Measurements from ENCODE around the gene OR4S2.

Gene OR4S2

DNA sequence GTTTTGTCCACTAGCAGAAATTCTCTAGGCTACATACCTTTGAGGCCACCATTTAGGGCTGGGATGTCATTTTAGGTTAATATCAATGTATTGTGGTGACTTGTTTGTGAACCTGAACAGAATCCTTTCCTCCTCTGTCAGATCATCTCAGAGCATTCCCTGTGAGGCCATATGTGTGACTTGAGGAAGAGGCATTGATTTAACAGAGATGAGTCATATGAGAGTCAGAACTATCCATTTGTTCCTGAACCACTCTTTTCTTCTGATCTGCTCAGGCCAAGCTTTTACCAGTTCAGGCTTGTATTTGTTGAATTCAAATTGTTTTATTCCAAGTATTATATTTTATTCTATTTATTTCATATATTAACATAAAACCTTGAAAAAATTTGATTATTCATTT is 7.0 kb downstream of the OR4S2 start:
- Histone ChIP-seq H3K9me3 (no peaks in the 10 kb centered on the region), H3K27me3 (no peaks in the 10 kb centered on the region), H3K27ac (no peak overlapping the region), H3K36me3 (no peaks in the 10 kb centered on the region), H3K4me1 (ENCODE audit: control insufficient read depth in 1 of 2, insufficient read depth in 1 of 2, low read depth in 1 of 2, low read length in 1 of 2) (no peaks in the 10 kb centered on the region), H3K4me3 (ENCODE audit: low read depth in 1 of 2, low read length in 1 of 2) (no peak overlapping the region)
- TF ChIP-seq, protein P1, sequence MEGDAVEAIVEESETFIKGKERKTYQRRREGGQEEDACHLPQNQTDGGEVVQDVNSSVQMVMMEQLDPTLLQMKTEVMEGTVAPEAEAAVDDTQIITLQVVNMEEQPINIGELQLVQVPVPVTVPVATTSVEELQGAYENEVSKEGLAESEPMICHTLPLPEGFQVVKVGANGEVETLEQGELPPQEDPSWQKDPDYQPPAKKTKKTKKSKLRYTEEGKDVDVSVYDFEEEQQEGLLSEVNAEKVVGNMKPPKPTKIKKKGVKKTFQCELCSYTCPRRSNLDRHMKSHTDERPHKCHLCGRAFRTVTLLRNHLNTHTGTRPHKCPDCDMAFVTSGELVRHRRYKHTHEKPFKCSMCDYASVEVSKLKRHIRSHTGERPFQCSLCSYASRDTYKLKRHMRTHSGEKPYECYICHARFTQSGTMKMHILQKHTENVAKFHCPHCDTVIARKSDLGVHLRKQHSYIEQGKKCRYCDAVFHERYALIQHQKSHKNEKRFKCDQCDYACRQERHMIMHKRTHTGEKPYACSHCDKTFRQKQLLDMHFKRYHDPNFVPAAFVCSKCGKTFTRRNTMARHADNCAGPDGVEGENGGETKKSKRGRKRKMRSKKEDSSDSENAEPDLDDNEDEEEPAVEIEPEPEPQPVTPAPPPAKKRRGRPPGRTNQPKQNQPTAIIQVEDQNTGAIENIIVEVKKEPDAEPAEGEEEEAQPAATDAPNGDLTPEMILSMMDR (IDR thresholded peaks at IDR 0.05) = no peak

DNA sequence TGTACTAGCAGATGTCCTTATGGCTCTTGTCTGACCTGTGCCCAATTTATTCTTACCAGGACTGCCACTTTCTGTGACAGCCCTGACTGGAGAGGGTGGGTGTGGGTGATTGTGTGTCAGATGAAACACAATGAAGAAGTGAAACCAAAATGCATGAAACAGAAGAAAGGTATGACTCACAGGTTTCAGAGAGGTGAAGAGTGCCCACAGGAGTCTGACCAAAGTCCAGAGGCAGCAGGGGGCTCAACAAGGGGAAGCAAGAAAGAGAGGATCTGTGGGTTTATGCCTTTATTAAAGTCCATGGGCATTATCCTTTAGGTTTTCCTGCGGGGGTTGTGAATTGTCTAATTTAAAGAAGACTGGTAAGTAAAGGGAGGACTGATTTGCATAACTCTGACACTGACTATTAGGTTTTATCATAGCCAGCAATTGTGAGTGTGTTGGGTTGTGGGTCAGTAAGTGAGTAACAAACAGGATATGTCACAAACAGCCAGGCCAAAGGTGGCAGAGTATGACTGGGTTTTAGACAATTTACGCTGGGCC is 10.0 kb downstream of the OR4S2 start:
- H3K4me3 ChIP-seq (ENCODE audit: low read depth in 1 of 2, low read length in 1 of 2) = no peak overlapping the region
- no peaks in the 10 kb centered on the region for H3K4me1 ChIP-seq (ENCODE audit: control insufficient read depth in 1 of 2, insufficient read depth in 1 of 2, low read depth in 1 of 2, low read length in 1 of 2)
- TF ChIP-seq, protein P1 (IDR thresholded peaks at IDR 0.05) = no peak
- no peaks in the 10 kb centered on the region for H3K9me3 ChIP-seq
- H3K27ac ChIP-seq = no peak overlapping the region
- no peaks in the 10 kb centered on the region for H3K36me3 ChIP-seq
- H3K27me3 ChIP-seq = no peaks in the 10 kb centered on the region

DNA sequence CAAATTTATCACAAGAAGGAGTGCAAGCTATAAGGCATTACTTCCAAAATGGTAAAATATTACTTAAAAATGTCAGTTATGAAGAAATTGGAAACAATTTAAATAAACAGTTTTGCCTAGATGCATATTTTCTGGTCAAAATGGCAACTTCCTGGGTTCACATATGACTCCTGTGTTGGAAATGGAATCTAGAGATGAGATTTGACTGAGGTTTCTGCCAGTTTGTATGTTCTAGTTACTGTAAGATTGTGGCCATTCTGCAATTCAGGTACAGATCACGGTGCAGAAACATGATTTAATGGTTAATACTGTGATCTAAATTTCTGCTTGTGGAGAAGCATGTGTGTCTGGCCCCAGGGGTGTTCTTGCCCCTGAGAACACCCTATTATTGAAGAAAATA is 10.5 kb downstream of the OR4S2 start:
- Histone ChIP-seq H3K4me3 (ENCODE audit: low read depth in 1 of 2, low read length in 1 of 2) (no peak overlapping the region), H3K9me3 (no peaks in the 10 kb centered on the region), H3K4me1 (ENCODE audit: control insufficient read depth in 1 of 2, insufficient read depth in 1 of 2, low read depth in 1 of 2, low read length in 1 of 2) (no peaks in the 10 kb centered on the region), H3K27me3 (no peaks in the 10 kb centered on the region), H3K27ac (no peak overlapping the region), H3K36me3 (no peaks in the 10 kb centered on the region)
- TF ChIP-seq, protein P1 (IDR thresholded peaks at IDR 0.05) = no peak

DNA sequence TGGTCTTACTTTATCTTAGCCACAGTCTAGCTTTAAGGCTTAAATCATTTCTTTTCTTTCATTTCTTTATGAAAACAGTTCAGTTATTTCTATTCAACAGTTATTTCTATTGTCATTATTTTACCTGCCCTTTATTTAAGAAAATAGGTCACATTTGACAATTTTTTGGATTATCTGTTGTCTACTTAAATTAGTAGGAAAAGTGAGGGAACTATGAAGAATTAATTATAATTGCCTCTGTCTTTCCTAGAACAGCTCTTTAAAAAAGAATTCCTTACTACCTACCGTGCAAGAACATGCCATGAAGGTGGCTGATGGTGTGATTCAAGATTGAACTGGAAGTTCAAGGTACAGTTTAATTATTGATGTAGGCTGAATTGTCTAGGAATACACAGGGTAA is 13.8 kb downstream of the OR4S2 start, which contains the start of gene OR4C6:
OR4C6 (plus strand) TSS at position 301 of the 400 bp plus-strand sequence. CDS start 2,966 bp downstream, outside the sequence.
- H3K9me3 ChIP-seq = no peaks in the 10 kb centered on the region
- no peaks in the 10 kb centered on the region for H3K4me1 ChIP-seq (ENCODE audit: control insufficient read depth in 1 of 2, insufficient read depth in 1 of 2, low read depth in 1 of 2, low read length in 1 of 2)
- no peak within 1 kb of the TSS for H3K4me3 ChIP-seq (ENCODE audit: low read depth in 1 of 2, low read length in 1 of 2)
- no peaks in the 10 kb centered on the region for H3K27me3 ChIP-seq
- H3K36me3 ChIP-seq = no peaks in the 10 kb centered on the region
- TF ChIP-seq, protein P1 (IDR thresholded peaks at IDR 0.05) = no peak
- no peak within 1 kb of the TSS for H3K27ac ChIP-seq

DNA sequence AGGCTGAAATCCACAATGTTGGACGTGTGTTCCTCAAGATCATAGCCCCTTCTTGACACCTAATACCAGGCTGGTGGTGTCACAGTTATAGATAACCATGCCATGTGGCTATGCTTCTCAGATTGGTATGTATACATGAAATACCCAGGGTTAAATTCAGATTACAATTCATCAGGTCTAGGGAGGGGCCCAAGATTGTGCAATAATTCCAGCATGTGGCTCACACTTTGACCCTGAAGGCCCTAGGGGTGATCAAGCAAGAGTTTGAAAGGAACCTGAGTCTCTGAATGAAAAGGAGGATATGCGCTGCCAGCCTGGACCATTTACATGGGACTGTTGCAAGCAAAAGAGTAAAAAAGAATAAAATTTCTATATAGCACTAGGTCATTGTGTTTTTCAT is 21.2 kb downstream of the OR4S2 start:
- Histone ChIP-seq H3K27ac (no peak overlapping the region), H3K9me3 (no peaks in the 10 kb centered on the region), H3K27me3 (no peaks in the 10 kb centered on the region), H3K4me1 (ENCODE audit: control insufficient read depth in 1 of 2, insufficient read depth in 1 of 2, low read depth in 1 of 2, low read length in 1 of 2) (no peaks in the 10 kb centered on the region), H3K4me3 (ENCODE audit: low read depth in 1 of 2, low read length in 1 of 2) (no peak overlapping the region), H3K36me3 (no peaks in the 10 kb centered on the region)
- TF ChIP-seq, protein P1 (IDR thresholded peaks at IDR 0.05) = no peak

DNA sequence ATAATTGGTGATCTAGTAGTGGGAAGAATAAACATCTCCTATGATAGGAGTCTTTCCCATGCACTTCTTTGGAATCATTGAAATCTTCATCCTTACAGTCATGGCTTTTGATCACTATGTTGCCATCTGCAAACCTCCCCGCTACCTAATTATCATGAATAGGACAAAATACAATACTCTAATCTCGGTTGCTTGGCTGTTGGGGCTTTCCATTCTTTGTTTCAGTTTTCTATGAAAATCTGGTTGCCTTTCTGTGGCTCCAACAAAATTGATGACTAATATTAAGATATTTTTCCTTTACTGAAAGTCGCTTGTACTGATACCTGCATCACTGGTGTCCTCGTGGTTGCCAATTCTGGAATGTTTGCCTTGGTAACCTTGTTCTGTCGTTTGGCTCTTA is 25.7 kb downstream of the OR4S2 start:
- H3K4me3 ChIP-seq (ENCODE audit: low read depth in 1 of 2, low read length in 1 of 2) = no peak overlapping the region
- TF ChIP-seq, protein P1 (IDR thresholded peaks at IDR 0.05) = no peak
- H3K9me3 ChIP-seq = no peaks in the 10 kb centered on the region
- H3K36me3 ChIP-seq = no peaks in the 10 kb centered on the region
- H3K4me1 ChIP-seq (ENCODE audit: control insufficient read depth in 1 of 2, insufficient read depth in 1 of 2, low read depth in 1 of 2, low read length in 1 of 2) = no peaks in the 10 kb centered on the region
- no peak overlapping the region for H3K27ac ChIP-seq
- no peaks in the 10 kb centered on the region for H3K27me3 ChIP-seq
